ENCODE measurements around the gene OR10AD1.

GRCh38 chr12:48198672-48198971 lies 4.5 kb downstream of the OR10AD1 start:
- TF ChIP-seq, protein P1, sequence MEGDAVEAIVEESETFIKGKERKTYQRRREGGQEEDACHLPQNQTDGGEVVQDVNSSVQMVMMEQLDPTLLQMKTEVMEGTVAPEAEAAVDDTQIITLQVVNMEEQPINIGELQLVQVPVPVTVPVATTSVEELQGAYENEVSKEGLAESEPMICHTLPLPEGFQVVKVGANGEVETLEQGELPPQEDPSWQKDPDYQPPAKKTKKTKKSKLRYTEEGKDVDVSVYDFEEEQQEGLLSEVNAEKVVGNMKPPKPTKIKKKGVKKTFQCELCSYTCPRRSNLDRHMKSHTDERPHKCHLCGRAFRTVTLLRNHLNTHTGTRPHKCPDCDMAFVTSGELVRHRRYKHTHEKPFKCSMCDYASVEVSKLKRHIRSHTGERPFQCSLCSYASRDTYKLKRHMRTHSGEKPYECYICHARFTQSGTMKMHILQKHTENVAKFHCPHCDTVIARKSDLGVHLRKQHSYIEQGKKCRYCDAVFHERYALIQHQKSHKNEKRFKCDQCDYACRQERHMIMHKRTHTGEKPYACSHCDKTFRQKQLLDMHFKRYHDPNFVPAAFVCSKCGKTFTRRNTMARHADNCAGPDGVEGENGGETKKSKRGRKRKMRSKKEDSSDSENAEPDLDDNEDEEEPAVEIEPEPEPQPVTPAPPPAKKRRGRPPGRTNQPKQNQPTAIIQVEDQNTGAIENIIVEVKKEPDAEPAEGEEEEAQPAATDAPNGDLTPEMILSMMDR (IDR thresholded peaks at IDR 0.05; ENCODE audit: low read depth, low read length, missing input control), result no peak
- TF ChIP-seq FOXA1 (IDR thresholded peaks at IDR 0.05) (no peak), MAX (IDR thresholded peaks at IDR 0.05) (no peak), ZBTB33 (IDR thresholded peaks at IDR 0.05) (no peak), SP1 (IDR thresholded peaks at IDR 0.05) (no peak), GABPA (IDR thresholded peaks at IDR 0.05 in 1 of 2, conservative IDR thresholded peaks at IDR 0.05 in 1 of 2) (no peak), EGR1 (IDR thresholded peaks at IDR 0.05; ENCODE audit: low read depth in 2 of 2) (no peak), RAD21 (IDR thresholded peaks at IDR 0.05) (no peak), REST (IDR thresholded peaks at IDR 0.05) (no peak), JUND (IDR thresholded peaks at IDR 0.05) (no peak), HNF4A (conservative IDR thresholded peaks at IDR 0.05) (no peak)

All from liver (tissue), 3 donors.